Body of pancreas (tissue), 4 donors: ENCODE measurements around the gene HSPH1.

Experiments
- POLR2A ChIP-seq, 3 donors: fragments of 450-650 bp; IDR thresholded peaks; one replicate each; pipeline ENCODE4 v1.6.1; 2016; ENCODE audit warnings: antibody characterized with exemption in 3 of 3, mild to moderate bottlenecking in 2 of 3
- TF ChIP-seq, protein P1 (sequence below), 7 experiments: fragments of 450-650 bp in 4 of 7; fragments of 200-600 bp in 3 of 7; sonication (generic) in 3 of 7; IDR thresholded peaks; one replicate each; pipeline ENCODE4 v1.5.1; 2016 to 2019; ENCODE audit warnings: antibody characterized with exemption in 7 of 7

DNA sequence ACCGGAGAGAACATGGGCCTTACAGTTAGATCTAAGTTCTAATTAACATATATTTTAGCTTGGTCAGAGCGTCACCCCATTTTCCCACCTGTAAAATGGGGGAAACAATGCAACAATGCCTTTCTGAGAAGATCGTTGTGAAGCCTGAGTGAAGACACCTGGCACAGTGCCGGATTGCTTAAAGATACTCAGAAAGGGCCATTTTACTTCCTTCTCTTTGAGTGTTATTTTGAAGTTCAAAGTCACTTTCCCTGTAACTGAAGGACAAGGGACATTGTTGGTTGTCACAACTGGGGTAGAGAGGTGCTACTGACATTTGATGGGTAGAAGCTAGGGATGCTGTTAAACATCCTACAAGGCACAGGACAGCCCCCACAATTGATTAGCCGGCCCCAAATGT lies 28.1 kb downstream of the HSPH1 start:
- TF ChIP-seq, protein P1, sequence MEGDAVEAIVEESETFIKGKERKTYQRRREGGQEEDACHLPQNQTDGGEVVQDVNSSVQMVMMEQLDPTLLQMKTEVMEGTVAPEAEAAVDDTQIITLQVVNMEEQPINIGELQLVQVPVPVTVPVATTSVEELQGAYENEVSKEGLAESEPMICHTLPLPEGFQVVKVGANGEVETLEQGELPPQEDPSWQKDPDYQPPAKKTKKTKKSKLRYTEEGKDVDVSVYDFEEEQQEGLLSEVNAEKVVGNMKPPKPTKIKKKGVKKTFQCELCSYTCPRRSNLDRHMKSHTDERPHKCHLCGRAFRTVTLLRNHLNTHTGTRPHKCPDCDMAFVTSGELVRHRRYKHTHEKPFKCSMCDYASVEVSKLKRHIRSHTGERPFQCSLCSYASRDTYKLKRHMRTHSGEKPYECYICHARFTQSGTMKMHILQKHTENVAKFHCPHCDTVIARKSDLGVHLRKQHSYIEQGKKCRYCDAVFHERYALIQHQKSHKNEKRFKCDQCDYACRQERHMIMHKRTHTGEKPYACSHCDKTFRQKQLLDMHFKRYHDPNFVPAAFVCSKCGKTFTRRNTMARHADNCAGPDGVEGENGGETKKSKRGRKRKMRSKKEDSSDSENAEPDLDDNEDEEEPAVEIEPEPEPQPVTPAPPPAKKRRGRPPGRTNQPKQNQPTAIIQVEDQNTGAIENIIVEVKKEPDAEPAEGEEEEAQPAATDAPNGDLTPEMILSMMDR (IDR thresholded peaks at IDR 0.05), result no peak
- no peak for TF ChIP-seq POLR2A (IDR thresholded peaks at IDR 0.05)
